Measurements from ENCODE around the gene RAB5B. TPM values are rescaled to one million over a fixed set of nuclear protein-coding genes. Genes with fewer than 3 reads are reported as not detected.

The RAB5B gene, protein sequence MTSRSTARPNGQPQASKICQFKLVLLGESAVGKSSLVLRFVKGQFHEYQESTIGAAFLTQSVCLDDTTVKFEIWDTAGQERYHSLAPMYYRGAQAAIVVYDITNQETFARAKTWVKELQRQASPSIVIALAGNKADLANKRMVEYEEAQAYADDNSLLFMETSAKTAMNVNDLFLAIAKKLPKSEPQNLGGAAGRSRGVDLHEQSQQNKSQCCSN
- total RNA-seq: 100 to 1,000 TPM; 144 to 198 TPM
- 139 TPM for polyA plus RNA-seq (ENCODE audit: insufficient read depth, low read depth, low replicate concordance)
- long read RNA-seq, donor 1, full-length matches to known transcripts: 71 of 312 reads
- long read RNA-seq, donor 1, partial matches to known transcripts: 241 of 312 reads
- long read RNA-seq, donor 1, other reads (novel, unspliced or antisense): 0 of 312 reads
- long read RNA-seq, donor 2, full-length matches to known transcripts: 37 of 193 reads
- long read RNA-seq, donor 2, partial matches to known transcripts: 156 of 193 reads
- long read RNA-seq, donor 2, other reads (novel, unspliced or antisense): 0 of 193 reads

DNA sequence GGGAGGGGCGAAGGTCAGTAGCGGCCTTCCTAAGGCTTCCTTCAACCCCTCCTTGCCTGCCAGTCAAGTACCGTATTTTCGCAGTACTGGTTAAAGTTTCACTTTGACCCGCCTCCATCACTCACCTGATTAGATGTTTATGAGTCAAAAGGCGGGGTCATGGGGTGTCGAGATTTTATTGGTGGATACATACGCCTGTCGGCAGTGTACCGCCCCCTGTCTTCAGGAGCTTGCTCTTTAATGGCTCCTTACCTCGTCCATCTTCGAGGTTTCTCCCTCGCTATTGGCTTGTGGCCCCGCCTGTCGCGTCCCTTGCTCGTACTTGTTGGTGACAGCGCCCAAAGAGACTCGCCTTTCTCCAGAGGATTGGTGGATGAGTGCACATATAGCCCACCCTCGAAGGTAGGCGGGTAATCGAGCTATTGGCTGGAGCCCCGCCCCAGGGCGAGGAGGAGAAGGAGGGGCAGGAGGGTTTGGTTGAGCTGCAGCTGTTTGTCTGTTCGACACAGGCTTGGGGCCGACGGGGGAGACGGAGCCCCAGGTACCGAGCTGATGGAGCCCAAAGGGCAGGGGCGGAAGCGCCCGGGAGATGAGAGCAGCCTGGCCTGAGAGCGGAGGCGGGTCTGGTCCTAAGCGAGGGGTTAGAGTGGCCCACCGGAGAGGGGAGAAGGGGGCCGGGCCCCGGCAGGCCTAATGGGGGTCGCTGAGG, at the start of gene RAB5B:
Gene RAB5B, plus strand, starts transcription at position 480 of the 709 bp plus-strand sequence. CDS start 12,883 bp downstream, outside the sequence.
- Histone ChIP-seq H3K27ac (peak within 1 kb of the TSS; percentile 97 to 99), H3K36me3 (ENCODE audit: low read depth, missing control alignments) (no peaks in the 10 kb centered on the region), H3K4me1 (peaks cover 32% of the 10 kb centered on the region), H3K4me3 (peak within 1 kb of the TSS; percentile 95 to 100), H3K9me3 (no peaks in the 10 kb centered on the region), H3K27me3 (no peaks in the 10 kb centered on the region)
- peak; percentile 100 for DNase-seq
- intact Hi-C loops (cut with DNase I; ENCODE audit: low total_unique reads): no loop called here
- 0% methylated on average over 36 to 39 of the region's 39 CpGs for WGBS, 2 donors
- TF ChIP-seq, protein P1, sequence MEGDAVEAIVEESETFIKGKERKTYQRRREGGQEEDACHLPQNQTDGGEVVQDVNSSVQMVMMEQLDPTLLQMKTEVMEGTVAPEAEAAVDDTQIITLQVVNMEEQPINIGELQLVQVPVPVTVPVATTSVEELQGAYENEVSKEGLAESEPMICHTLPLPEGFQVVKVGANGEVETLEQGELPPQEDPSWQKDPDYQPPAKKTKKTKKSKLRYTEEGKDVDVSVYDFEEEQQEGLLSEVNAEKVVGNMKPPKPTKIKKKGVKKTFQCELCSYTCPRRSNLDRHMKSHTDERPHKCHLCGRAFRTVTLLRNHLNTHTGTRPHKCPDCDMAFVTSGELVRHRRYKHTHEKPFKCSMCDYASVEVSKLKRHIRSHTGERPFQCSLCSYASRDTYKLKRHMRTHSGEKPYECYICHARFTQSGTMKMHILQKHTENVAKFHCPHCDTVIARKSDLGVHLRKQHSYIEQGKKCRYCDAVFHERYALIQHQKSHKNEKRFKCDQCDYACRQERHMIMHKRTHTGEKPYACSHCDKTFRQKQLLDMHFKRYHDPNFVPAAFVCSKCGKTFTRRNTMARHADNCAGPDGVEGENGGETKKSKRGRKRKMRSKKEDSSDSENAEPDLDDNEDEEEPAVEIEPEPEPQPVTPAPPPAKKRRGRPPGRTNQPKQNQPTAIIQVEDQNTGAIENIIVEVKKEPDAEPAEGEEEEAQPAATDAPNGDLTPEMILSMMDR (IDR thresholded peaks at IDR 0.05): peak; percentile 25 to 65 (median 46)
- peak; percentile 93 for TF ChIP-seq POLR2A (IDR thresholded peaks at IDR 0.05)

DNA sequence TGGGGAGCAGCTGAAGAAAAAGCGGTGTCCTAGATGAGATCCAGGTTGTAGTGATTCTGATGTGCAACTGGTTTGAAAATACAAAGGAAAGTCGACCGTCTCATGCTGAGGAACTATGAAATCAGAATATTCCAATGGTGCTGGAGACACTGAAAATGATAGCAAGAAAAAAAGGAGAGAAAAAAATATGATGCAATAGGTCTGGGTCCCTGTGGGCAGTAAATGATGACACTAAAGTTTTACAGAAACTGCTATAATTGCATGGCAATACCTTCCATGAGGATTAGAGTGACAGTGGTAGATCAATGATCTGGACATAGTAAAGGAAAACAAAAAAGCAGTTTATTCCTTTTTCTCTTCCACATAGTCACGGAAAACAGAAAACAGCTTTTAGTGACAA, 48.5 kb upstream of the RAB5B start:
- H3K27ac ChIP-seq: no peak overlapping the region
- no peaks in the 10 kb centered on the region for H3K27me3 ChIP-seq
- H3K4me3 ChIP-seq: no peak overlapping the region
- intact Hi-C loops (cut with DNase I; ENCODE audit: low total_unique reads): loop anchor here (10.0 kb wide), 1 partner anchor 91 kb away; no protein-coding TSS in a partner anchor
- TF ChIP-seq POLR2A (IDR thresholded peaks at IDR 0.05): no peak
- TF ChIP-seq, protein P1 (IDR thresholded peaks at IDR 0.05): no peak
- 60 to 61% methylated on average over 4 of the region's 4 CpGs for WGBS, 2 donors
- H3K36me3 ChIP-seq (ENCODE audit: low read depth, missing control alignments): no peaks in the 10 kb centered on the region
- DNase-seq: no peak
- H3K4me1 ChIP-seq: peaks cover 7% of the 10 kb centered on the region
- no peaks in the 10 kb centered on the region for H3K9me3 ChIP-seq

DNA sequence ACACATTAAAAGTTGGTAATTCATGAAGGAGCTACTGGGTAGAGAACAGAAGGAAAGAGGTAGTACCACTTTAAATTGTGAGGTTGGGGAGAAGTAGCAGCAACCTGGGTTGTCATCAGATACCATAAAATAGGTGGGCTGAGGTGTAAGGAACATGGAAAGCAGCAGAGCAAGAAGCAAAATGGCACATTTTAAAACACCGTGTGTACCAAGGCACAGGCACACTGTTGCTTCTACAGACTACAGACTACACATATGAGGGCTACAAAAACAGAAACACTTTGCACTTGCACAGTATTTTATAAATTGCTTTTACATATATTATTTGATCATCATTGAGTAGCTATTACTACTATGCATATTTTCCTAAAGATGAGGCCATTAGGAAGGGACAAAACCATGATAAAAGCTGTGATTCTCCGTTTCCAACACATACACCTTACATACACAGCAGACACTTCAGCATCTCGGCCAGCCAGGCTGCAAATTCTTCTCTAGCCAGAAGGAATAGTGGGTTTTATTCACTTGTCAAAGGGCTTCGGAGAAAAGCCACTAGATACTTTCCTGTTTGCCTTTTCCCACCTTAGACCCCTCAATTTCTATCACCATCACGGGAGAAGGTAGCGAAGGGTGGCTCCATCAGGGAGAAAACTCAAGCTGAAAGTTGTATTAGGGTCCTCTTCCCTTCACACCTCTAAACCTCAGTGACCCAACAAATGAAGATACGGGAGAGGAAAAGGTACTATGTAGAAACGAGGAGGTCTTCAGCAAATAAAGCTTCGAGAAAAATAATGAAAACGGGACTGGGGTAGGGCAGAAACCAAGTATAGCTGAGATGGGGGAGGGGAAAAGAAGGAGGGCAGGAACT, 47.8 kb upstream of the RAB5B start:
- H3K4me1 ChIP-seq: peaks cover 12% of the 10 kb centered on the region
- 7 to 8% methylated on average over 10 of the region's 10 CpGs for WGBS, 2 donors
- DNase-seq: no peak

More for the DNA sequence above, 47.8 kb upstream of the RAB5B start:
- TF ChIP-seq, protein P1 (IDR thresholded peaks at IDR 0.05): no peak
- TF ChIP-seq POLR2A (IDR thresholded peaks at IDR 0.05): no peak
- intact Hi-C loops (cut with DNase I; ENCODE audit: low total_unique reads): loop anchor here (10.0 kb wide), 1 partner anchor 91 kb away; no protein-coding TSS in a partner anchor
- Histone ChIP-seq H3K27ac (peak overlapping the region; percentile 97 to 99), H3K36me3 (ENCODE audit: low read depth, missing control alignments) (no peaks in the 10 kb centered on the region), H3K27me3 (no peaks in the 10 kb centered on the region), H3K4me3 (peak overlapping the region; percentile 89 to 94), H3K9me3 (no peaks in the 10 kb centered on the region)

Data from testis (tissue), 5 donors.